ENCODE data around the gene TFF3.

TFF3 gene

GRCh38 chr21:42319851-42320572 lies 4.8 kb upstream of the TFF3 start:
- no peak for DNase-seq

GRCh38 chr21:42319376-42319775 lies 4.2 kb upstream of the TFF3 start:
- no peak for DNase-seq

- no peak for DNase-seq
These were observed 2.9 kb upstream of the TFF3 start for GRCh38 chr21:42317826-42318746.

GRCh38 chr21:42317341-42317741 lies 2.1 kb upstream of the TFF3 start:
- DNase-seq: no peak

- no peak for DNase-seq
These were observed 1.7 kb upstream of the TFF3 start for GRCh38 chr21:42316891-42317290.

- no peak for DNase-seq
These were observed 453 bp downstream of the TFF3 start for GRCh38 chr21:42314616-42315295.

- DNase-seq: peak; percentile 56
These were observed 1.7 kb downstream of the TFF3 start for GRCh38 chr21:42313501-42313969.

GRCh38 chr21:42312626-42313104 lies 2.5 kb downstream of the TFF3 start:
- no peak for DNase-seq

- DNase-seq: no peak
These were observed 3.2 kb downstream of the TFF3 start for GRCh38 chr21:42311816-42312625.

GRCh38 chr21:42311160-42311559 lies 4.0 kb downstream of the TFF3 start:
- no peak for DNase-seq

GRCh38 chr21:42310411-42311001 lies 4.7 kb downstream of the TFF3 start:
- no peak for DNase-seq

- DNase-seq: peak; percentile 94
These were observed 5.4 kb downstream of the TFF3 start for GRCh38 chr21:42309753-42310213.

GRCh38 chr21:42308914-42309752 lies 6.1 kb downstream of the TFF3 start:
- DNase-seq: no peak

- DNase-seq: no peak
These were observed 6.9 kb downstream of the TFF3 start for GRCh38 chr21:42308161-42308913.

GRCh38 chr21:42307106-42307505 lies 8.1 kb downstream of the TFF3 start:
- no peak for DNase-seq

GRCh38 chr21:42306366-42307035 lies 8.7 kb downstream of the TFF3 start:
- peak; percentile 30 for DNase-seq

- no peak for DNase-seq
These were observed 9.5 kb downstream of the TFF3 start for GRCh38 chr21:42305707-42306147.

- no peak for DNase-seq
These were observed 10.4 kb downstream of the TFF3 start for GRCh38 chr21:42304556-42305454.
